Islet of Langerhans (tissue), 1 donor: ENCODE measurements around the gene TMEM132C.
"Not testable (repeated sequence)": the region's sequence is repeated elsewhere in the genome, so short reads cannot be mapped to it uniquely, and the experiment has no call there.

Experiments used
- FAIRE-seq: peaks from one replicate; lab custom pipeline; 2011; peaks lifted over from hg19 to GRCh38; lab: Jason Lieb, UNC

The TMEM132C gene

GRCh38 chr12:128564956-128565355 lies 298.0 kb downstream of the TMEM132C start:
- no peak for FAIRE-seq

GRCh38 chr12:128567730-128568129 lies 300.8 kb downstream of the TMEM132C start:
- no peak for FAIRE-seq

GRCh38 chr12:128570191-128571065 lies 303.5 kb downstream of the TMEM132C start:
- FAIRE-seq, result no peak

- no peak for FAIRE-seq
Measured at GRCh38 chr12:128571906-128572810, 305.2 kb downstream of the TMEM132C start.

- FAIRE-seq, result no peak
Measured at GRCh38 chr12:128573907-128574306, 306.9 kb downstream of the TMEM132C start.

- no peak for FAIRE-seq
Measured at GRCh38 chr12:128578045-128578444, 311.1 kb downstream of the TMEM132C start.

GRCh38 chr12:128581321-128581761 lies 314.4 kb downstream of the TMEM132C start:
- no peak for FAIRE-seq

GRCh38 chr12:128583453-128583852 lies 316.5 kb downstream of the TMEM132C start:
- FAIRE-seq, result no peak

GRCh38 chr12:128586451-128587029 lies 319.6 kb downstream of the TMEM132C start:
- FAIRE-seq, result peak; percentile 17

GRCh38 chr12:128587918-128588317 lies 320.9 kb downstream of the TMEM132C start:
- FAIRE-seq, result no peak

GRCh38 chr12:128592220-128592744 lies 325.3 kb downstream of the TMEM132C start:
- no peak for FAIRE-seq

GRCh38 chr12:128594521-128594920 lies 327.6 kb downstream of the TMEM132C start:
- no peak for FAIRE-seq

- no peak for FAIRE-seq
Measured at GRCh38 chr12:128595609-128596008, 328.6 kb downstream of the TMEM132C start.

- FAIRE-seq, result no peak
Measured at GRCh38 chr12:128600886-128601285, 333.9 kb downstream of the TMEM132C start.

- no peak for FAIRE-seq
Measured at GRCh38 chr12:128603573-128604115, 336.7 kb downstream of the TMEM132C start.

GRCh38 chr12:128604219-128604618 lies 337.2 kb downstream of the TMEM132C start:
- FAIRE-seq, result not testable (repeated sequence)

GRCh38 chr12:128606051-128606450 lies 339.1 kb downstream of the TMEM132C start:
- no peak for FAIRE-seq

- FAIRE-seq, result no peak
Measured at GRCh38 chr12:128606538-128606937, 339.6 kb downstream of the TMEM132C start.

- no peak for FAIRE-seq
Measured at GRCh38 chr12:128606970-128607369, 340.0 kb downstream of the TMEM132C start.

- FAIRE-seq, result no peak
Measured at GRCh38 chr12:128607641-128608040, 340.7 kb downstream of the TMEM132C start.

GRCh38 chr12:128609861-128610260 lies 342.9 kb downstream of the TMEM132C start:
- FAIRE-seq, result no peak

GRCh38 chr12:128611736-128612135 lies 344.8 kb downstream of the TMEM132C start:
- no peak for FAIRE-seq
